Stimulated activated CD4-positive, alpha-beta T cell treated with anti-CD3 and anti-CD28 coated beads, Interleukin-1b, Interleukin-23, amount 100 ng/mL, for 1 hour (primary cell): ENCODE results near the gene TMEM163.

Source experiments
- DNase-seq, 2 donors: peaks; one replicate each; pipeline ENCODE4 v3.0.0-alpha.2; 2020; ENCODE audit warnings: low read depth in 2 of 2

The TMEM163 gene

GRCh38 chr2:134435936-134436335, 282.9 kb downstream of the TMEM163 start:
- DNase-seq, result no peak

DNA sequence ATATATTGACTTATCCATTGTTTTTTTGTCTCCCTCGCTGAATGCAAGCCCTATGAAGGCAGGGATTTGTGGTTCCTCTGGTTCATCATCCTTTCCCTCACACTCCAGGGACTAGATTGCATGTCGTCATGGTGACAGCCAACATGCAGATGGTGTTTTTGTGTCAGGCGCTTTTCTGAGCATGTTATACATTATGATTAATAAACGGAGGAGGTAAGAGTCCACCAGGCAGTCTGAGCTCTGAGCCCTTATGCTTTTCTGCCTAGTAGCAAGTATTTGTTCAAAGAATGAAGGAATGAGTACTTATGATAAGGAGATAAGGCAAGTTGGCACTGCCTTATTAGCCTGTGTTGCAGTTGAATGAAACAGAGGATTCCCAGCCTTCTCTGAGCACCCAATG, 283.3 kb downstream of the TMEM163 start:
- no peak for DNase-seq

DNA sequence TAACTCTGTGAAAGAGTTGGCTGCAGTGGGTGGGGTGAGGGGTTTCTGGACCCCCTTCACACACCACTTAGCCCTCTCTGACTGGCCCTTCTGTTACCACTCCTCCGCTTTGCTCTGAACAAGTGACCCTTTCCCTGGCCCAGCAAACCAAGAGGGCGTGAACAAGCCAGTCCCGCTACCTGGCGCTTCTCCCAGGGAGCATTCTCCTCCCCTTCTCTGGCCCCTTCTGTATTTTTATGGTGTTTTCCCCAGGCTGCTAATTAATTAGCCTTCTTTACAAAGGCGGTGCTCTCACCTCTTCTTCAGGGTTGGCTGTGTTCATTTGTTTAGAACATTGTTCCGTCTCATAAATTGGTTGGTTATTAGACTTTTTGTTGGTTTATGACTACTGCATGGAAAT, 284.8 kb downstream of the TMEM163 start:
- no peak for DNase-seq

GRCh38 chr2:134433469-134433868, 285.3 kb downstream of the TMEM163 start:
- DNase-seq, result no peak

GRCh38 chr2:134432435-134432883, 286.3 kb downstream of the TMEM163 start:
- DNase-seq, result no peak

DNA sequence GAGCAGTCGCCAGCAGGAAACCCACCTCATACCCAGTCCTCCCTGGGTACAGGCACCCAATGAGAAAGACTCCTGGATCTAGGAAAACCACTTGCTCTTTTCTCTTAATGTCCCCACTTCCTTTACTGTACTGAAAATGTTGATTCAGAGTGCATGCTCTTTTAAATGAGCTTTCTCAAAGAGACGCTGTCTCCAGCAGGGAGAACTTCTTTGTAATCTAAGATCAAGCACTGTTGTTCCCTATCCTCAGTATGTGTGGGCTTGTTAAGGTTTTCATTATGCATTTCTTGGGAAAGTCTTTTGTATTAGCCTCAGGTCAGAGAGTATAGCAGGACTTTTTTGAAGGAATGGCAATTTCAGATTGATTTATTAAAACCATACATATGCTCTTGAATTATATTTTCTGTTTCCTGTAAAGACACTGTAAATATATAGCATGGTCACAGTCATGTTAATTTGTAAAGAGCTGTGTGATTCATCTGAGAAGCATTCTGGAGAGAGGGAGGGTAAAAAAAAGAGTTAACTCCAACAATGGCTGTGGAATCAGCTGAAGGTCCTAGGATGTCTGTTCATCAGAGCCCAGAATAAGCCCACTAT, 286.9 kb downstream of the TMEM163 start:
- DNase-seq, result no peak

GRCh38 chr2:134429886-134430285, 288.9 kb downstream of the TMEM163 start:
- no peak for DNase-seq

GRCh38 chr2:134426721-134427120, 292.1 kb downstream of the TMEM163 start:
- no peak for DNase-seq

- no peak for DNase-seq
Observed at GRCh38 chr2:134425724-134426496, 292.9 kb downstream of the TMEM163 start.

DNA sequence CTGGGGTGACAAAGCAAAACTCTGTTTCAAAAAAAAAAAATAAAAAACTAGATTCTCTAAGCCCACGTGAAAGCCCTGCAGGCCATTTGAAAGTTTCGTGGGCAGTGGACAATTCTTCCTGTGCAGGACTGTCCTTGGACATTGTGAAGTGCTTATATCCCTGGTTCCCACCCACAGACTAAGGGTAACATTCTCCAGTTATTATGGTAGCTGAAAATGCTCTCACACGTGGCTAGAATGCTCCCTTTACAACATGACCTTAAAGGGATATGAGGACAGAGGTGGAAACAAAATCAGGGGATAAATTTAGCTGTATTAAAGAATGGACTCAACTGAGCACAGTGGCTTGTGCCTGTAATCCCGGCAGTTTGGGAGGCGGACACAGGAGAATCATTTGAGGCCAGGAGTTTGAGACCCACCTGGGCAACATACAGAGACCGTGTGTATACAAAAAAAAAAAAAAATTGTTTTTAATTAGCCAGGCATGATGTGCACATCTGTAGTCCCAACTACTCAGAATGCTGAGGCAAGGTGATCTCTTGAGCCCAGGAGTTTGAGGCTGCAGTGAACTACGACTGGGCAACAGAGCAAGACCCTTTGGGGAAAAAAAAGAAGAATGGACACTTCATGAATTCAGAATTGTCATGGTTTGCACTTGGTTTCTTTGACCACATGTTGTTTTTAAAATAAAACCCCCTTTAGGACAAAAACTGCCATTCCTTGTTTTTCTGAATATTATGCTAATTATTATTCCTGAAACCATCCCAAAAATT, 297.1 kb downstream of the TMEM163 start:
- no peak for DNase-seq

DNA sequence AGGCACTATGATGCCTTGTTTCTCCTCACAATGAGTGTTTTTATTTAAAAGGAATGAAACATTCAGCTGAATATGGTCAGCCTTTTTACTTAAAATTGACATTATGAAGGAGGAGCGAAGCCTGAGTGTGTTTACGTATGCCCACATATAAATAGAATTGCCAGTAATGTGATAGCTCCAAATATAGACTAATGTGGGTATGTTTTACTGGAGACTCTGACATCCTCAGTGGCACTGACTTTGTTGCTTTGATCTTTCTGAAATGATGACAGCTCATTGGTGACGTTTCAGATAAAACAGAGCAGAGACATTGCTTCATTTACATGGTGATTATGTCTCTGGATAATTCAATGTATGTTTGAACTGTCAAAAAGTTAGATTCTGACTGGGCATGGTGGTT, 297.9 kb downstream of the TMEM163 start:
- no peak for DNase-seq

GRCh38 chr2:134420259-134420658, 298.5 kb downstream of the TMEM163 start:
- DNase-seq, result no peak

- no peak for DNase-seq
Observed at GRCh38 chr2:134417968-134418582, 300.7 kb downstream of the TMEM163 start.

DNA sequence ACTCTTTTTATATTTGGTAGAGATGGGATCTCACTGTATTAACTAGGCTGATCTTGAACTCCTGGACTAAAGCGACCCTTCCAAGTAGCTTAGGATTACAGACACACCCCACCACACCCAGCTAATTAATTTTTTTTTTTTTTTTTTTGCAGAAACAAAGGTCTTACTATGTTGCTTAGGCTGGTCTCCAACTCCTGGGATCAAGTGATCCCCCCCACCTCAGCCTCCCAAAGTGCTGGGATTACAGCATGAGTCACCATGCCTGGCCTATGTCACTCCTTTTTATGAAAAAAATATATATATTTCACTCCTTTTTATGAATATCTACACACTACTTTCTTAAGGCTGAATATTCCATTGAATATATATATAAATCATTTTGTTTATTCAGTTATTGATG, 302.2 kb downstream of the TMEM163 start:
- DNase-seq, result no peak

GRCh38 chr2:134416018-134416417, 302.8 kb downstream of the TMEM163 start:
- no peak for DNase-seq

DNA sequence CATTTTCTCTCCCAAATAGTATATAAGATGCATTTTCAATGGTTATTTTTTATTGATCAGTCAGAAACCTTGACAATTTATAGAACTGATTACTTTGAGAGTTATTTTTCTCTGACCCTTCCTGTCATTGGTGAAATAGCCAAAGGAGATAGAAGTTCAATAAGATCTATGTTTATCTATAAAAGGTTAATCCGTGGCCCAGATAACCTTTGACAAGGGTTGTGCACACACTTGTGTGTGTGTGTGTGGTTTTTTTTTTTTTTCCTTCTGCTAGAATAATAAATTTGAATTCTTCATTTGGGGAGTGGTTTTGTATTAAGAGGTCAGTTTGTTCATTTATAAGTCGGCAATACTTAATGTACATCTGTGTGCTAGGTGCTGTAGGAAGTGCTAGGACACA, 304.9 kb downstream of the TMEM163 start:
- no peak for DNase-seq

DNA sequence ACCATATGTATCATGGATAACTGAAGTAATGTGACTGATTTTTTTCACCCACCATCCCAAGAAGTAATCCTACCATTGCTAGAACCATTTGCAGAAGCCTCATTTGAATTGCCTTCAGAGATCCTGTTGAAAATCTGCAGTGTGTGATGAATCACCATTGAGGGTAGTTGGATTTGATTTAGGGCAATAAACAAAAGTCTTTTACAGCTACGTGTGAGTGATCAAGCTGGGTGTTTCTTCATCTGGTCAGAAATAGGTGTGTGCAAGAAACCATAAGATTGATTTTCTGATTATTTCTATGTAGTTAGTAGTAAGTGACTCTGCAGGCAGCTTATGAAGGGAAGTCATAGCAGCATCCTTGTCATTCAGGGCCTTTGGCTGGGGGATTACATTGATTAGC, 305.4 kb downstream of the TMEM163 start:
- DNase-seq, result no peak

GRCh38 chr2:134412639-134412999, 306.2 kb downstream of the TMEM163 start:
- no peak for DNase-seq

- DNase-seq, result peak; percentile 24 to 57
Observed at GRCh38 chr2:134411828-134412638, 306.8 kb downstream of the TMEM163 start.

- DNase-seq, result no peak
Observed at GRCh38 chr2:134411279-134411827, 307.4 kb downstream of the TMEM163 start.

DNA sequence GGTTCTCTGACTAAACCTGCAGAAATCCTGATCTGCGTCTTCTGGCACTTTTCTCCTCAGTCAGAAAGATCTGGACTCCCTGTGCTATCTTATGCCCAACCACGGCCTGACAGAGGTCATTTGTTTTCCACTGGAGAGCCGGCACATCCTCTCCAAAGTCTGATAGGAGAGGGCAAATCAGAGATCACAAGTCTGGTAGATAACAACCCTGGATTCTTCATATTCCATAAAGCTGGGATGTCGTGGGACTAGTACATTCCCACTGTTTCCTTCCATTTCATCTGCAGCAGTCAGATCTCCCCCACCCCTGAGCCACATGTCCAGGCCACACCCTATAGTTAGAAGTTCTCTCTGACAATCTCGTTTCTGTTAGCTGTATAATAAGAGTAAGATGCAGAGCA, 308.0 kb downstream of the TMEM163 start:
- DNase-seq, result no peak
